NT2/D1 (cell line): ENCODE data around the gene SEC61A1.

Experiments
- DNase-seq: peaks from one replicate; pipeline ENCODE4 v3.0.0-alpha.2; 2011; ENCODE audit warnings: low read depth, low spot score
- H3K27me3 ChIP-seq: 2 replicates; pipeline ENCODE4 v1.6.0; 2011; ENCODE audit warnings: mild to moderate bottlenecking; ENCODE audit not compliant: insufficient read length, insufficient read depth
- H3K36me3 ChIP-seq: 2 replicates; pipeline ENCODE4 v1.6.1; 2011; ENCODE audit warnings: mild to moderate bottlenecking, low read length, mixed read lengths; ENCODE audit not compliant: insufficient read depth, insufficient read length
- H3K4me1 ChIP-seq: 2 replicates; pipeline ENCODE4 v1.5.1; 2011; ENCODE audit not compliant: insufficient read depth, insufficient read length
- H3K4me3 ChIP-seq: 2 replicates; pipeline ENCODE4 v1.5.1; 2011; ENCODE audit warnings: low read depth; ENCODE audit not compliant: insufficient read length
- H3K9ac ChIP-seq: 2 replicates; pipeline ENCODE4 v1.6.0; 2011; ENCODE audit warnings: low read depth; ENCODE audit not compliant: insufficient read length
- H3K9me3 ChIP-seq: 2 replicates; pipeline ENCODE4 v1.5.1; 2011; ENCODE audit warnings: mild to moderate bottlenecking, low read length; ENCODE audit not compliant: insufficient read depth
- SUZ12 ChIP-seq: IDR thresholded peaks from 2 replicates; pipeline ENCODE4 v1.6.1; 2011; ENCODE audit not compliant: insufficient read length, insufficient read depth; ENCODE audit errors: extremely low read depth
- YY1 ChIP-seq: IDR thresholded peaks from 2 replicates; pipeline ENCODE4 v1.6.1; 2011; ENCODE audit not compliant: insufficient read length, insufficient read depth
- ZNF274 ChIP-seq: IDR thresholded peaks from 2 replicates; pipeline ENCODE4 v1.6.1; 2011; ENCODE audit warnings: mild to moderate bottlenecking, low read depth, low read length

The SEC61A1 gene

DNA sequence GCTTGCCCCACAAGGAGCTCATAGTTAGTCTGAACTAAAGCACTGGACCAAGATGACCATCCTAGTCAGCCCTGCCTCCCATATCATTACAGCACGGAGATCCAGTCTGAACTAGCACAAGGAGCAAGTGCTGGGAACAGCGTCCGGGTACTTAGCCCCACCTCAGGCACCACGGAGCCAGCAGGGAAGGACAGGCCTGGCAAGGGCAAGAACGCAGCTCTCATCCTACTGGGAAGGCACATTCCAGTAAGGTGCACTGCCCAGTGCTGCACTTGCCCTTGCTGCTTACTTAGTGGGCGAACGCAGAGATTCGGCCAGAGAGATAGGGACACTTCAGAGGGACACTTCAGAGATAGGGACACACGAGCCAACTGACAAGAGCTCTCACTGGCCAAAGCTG is 27.6 kb downstream of the SEC61A1 start:
- DNase-seq, result no peak
- Histone ChIP-seq H3K36me3 (peaks cover 69% of the 10 kb centered on the region), H3K4me1 (peaks cover 19% of the 10 kb centered on the region)

GRCh38 chr3:128080323-128081080 is 28.3 kb downstream of the SEC61A1 start:
- TF ChIP-seq YY1 (no peak), ZNF274 (no peak), SUZ12 (no peak)
- H3K36me3 ChIP-seq, result peaks cover 75% of the 10 kb centered on the region

More for the DNA sequence above, 27.6 kb downstream of the SEC61A1 start:
- Histone ChIP-seq H3K27me3 (peaks cover 13% of the 10 kb centered on the region), H3K9me3 (no peaks in the 10 kb centered on the region), H3K4me3 (no peak overlapping the region), H3K9ac (no peak overlapping the region)
- no peak for TF ChIP-seq ZNF274
- TF ChIP-seq YY1, result no peak
- TF ChIP-seq SUZ12, result no peak

GRCh38 chr3:128081226-128081625 is 29.0 kb downstream of the SEC61A1 start:
- Histone ChIP-seq H3K4me1 (peaks cover 18% of the 10 kb centered on the region), H3K9ac (no peak overlapping the region), H3K27me3 (peaks cover 11% of the 10 kb centered on the region), H3K4me3 (no peak overlapping the region), H3K36me3 (peaks cover 83% of the 10 kb centered on the region), H3K9me3 (no peaks in the 10 kb centered on the region)
- no peak for TF ChIP-seq YY1
- no peak for TF ChIP-seq ZNF274
- no peak for TF ChIP-seq SUZ12
- no peak for DNase-seq

More at GRCh38 chr3:128080323-128081080, 28.3 kb downstream of the SEC61A1 start:
- no peak for DNase-seq
- Histone ChIP-seq H3K4me1 (peaks cover 18% of the 10 kb centered on the region), H3K9ac (no peak overlapping the region), H3K27me3 (peaks cover 13% of the 10 kb centered on the region), H3K9me3 (no peaks in the 10 kb centered on the region), H3K4me3 (no peak overlapping the region)

- no peak for DNase-seq
- Histone ChIP-seq H3K36me3 (peaks cover 89% of the 10 kb centered on the region), H3K9me3 (no peaks in the 10 kb centered on the region)
These were observed 29.6 kb downstream of the SEC61A1 start for GRCh38 chr3:128081846-128082245.

DNA sequence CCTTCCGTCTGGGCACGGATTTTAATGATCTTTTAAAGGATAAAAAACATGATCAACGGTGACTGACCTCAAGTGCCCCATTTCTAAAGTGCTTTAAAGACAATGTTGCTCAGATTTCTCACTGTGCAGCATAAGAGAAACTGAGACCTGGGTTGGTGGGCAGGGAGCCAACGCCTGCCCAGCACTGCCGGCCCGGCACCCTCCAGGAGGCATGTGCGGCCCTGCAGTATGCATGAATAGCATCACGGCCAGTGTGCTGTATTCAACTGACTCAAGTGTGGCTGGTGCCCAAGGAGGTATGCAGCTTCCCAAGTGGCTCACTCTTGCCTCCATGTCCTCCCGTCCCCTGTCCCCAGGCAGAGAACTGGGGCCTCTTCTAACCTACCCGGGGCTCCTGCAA is 30.3 kb downstream of the SEC61A1 start:
- Histone ChIP-seq H3K36me3 (peaks cover 96% of the 10 kb centered on the region), H3K4me1 (peaks cover 9% of the 10 kb centered on the region), H3K9ac (no peak overlapping the region), H3K27me3 (no peaks in the 10 kb centered on the region), H3K9me3 (no peaks in the 10 kb centered on the region), H3K4me3 (no peak overlapping the region)
- no peak for DNase-seq
- TF ChIP-seq SUZ12 (no peak), ZNF274 (no peak), YY1 (no peak)

More at GRCh38 chr3:128081846-128082245, 29.6 kb downstream of the SEC61A1 start:
- no peak overlapping the region for H3K4me3 ChIP-seq
- H3K27me3 ChIP-seq, result peaks cover 5% of the 10 kb centered on the region
- TF ChIP-seq YY1 (no peak), SUZ12 (no peak), ZNF274 (no peak)
- no peak overlapping the region for H3K9ac ChIP-seq
- H3K4me1 ChIP-seq, result peaks cover 13% of the 10 kb centered on the region

- DNase-seq, result no peak
- Histone ChIP-seq H3K36me3 (peaks cover 97% of the 10 kb centered on the region), H3K4me1 (peaks cover 5% of the 10 kb centered on the region), H3K4me3 (no peak overlapping the region), H3K9me3 (no peaks in the 10 kb centered on the region), H3K27me3 (no peaks in the 10 kb centered on the region), H3K9ac (no peak overlapping the region)
- TF ChIP-seq ZNF274 (no peak), YY1 (no peak), SUZ12 (no peak)
These were observed 31.2 kb downstream of the SEC61A1 start for GRCh38 chr3:128083396-128083795.

DNA sequence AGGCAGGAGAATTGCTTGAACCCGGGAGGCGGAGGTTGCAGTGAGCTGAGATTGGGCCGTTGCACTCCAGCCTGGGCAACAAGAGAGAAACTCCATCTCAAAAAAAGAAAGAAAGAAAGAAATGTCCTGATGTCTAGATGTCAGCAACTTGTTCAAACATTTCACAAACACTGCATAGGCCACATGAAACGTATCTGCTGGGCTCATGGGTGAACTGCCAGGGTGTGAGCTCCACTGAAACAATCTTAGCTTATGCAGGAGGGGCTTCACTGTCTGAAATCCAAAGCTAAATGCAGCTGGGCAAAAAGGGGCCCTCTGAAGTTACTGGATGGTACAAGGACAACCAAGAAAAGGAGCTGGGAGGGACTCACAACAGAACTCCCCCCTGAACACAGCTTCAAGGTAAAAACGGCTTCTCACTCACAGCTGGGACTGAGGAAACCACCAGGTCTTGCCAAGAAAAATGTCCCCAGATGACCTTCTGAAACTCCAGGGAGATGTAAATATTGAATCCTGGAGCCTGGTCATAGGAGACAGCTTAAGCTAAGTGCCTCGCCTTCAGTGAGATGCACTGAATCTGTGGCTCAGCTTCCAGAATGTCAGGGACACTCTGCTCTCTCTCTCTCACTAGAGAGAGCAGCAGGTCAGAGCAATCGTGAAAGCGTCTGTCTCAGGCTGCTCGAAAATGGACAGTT is 31.9 kb downstream of the SEC61A1 start:
- TF ChIP-seq ZNF274 (no peak), YY1 (no peak), SUZ12 (no peak)
- Histone ChIP-seq H3K4me3 (no peak overlapping the region), H3K36me3 (peaks cover 93% of the 10 kb centered on the region), H3K27me3 (no peaks in the 10 kb centered on the region), H3K4me1 (peaks cover 5% of the 10 kb centered on the region), H3K9ac (no peak overlapping the region), H3K9me3 (no peaks in the 10 kb centered on the region)
- DNase-seq, result no peak
